ENCODE data around the gene RAD51B.

Gene RAD51B

GRCh38 chr14:68449561-68450181 is 630.1 kb downstream of the RAD51B start:
- Mint-ChIP-seq H3K9me3 (peaks cover 7% of the 10 kb centered on the region), H3K4me1 (ENCODE audit: low read depth) (no peaks in the 10 kb centered on the region), H3K4me3 (no peak overlapping the region), H3K27ac (no peak overlapping the region), H3K27me3 (no peaks in the 10 kb centered on the region), H3K36me3 (ENCODE audit: low read depth) (peaks cover 4% of the 10 kb centered on the region)

GRCh38 chr14:68450391-68451120 is 631.0 kb downstream of the RAD51B start:
- H3K4me3 Mint-ChIP-seq = no peak overlapping the region
- H3K9me3 Mint-ChIP-seq = peaks cover 14% of the 10 kb centered on the region
- no peaks in the 10 kb centered on the region for H3K27me3 Mint-ChIP-seq
- no peak overlapping the region for H3K27ac Mint-ChIP-seq
- H3K4me1 Mint-ChIP-seq (ENCODE audit: low read depth) = no peaks in the 10 kb centered on the region
- peaks cover 8% of the 10 kb centered on the region for H3K36me3 Mint-ChIP-seq (ENCODE audit: low read depth)

DNA sequence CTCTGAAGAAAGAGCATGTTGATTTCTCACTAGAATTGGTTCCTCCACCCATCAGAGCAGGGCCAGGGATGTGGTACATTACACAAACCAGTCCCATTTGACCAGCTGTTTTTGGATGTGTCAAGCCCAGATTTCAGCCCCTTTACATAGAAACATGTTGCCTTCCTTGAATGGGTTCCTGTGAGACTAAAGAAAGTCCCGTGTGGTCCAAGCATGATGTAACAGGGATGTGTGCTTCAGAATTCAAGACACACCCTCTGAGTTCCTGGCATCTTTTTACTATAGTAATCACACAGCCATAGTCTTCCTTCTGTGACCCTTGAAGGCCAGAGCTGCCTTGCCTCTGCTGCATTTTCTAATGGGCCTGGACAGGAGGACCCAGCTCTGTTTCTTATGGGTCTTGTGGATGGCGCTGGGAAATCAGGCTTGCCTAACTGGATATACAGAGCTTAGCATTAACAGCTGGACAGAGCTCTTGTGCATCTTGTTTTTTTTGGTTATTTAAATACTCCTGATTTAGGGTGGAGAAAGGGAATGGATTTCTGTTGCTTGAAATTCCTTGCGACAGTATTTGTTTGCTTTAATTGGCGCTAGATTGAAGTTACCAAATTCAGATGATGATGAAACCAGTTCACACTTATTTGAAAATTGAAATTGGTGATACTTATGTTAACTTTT is 632.3 kb downstream of the RAD51B start:
- H3K27me3 Mint-ChIP-seq = no peaks in the 10 kb centered on the region
- H3K4me1 Mint-ChIP-seq (ENCODE audit: low read depth) = no peaks in the 10 kb centered on the region
- peaks cover 20% of the 10 kb centered on the region for H3K9me3 Mint-ChIP-seq
- no peak overlapping the region for H3K4me3 Mint-ChIP-seq
- H3K27ac Mint-ChIP-seq = no peak overlapping the region
- H3K36me3 Mint-ChIP-seq (ENCODE audit: low read depth) = peaks cover 12% of the 10 kb centered on the region

- H3K4me3 Mint-ChIP-seq = no peak overlapping the region
- peaks cover 9% of the 10 kb centered on the region for H3K4me1 Mint-ChIP-seq (ENCODE audit: low read depth)
- peaks cover 20% of the 10 kb centered on the region for H3K9me3 Mint-ChIP-seq
- no peak overlapping the region for H3K27ac Mint-ChIP-seq
- peaks cover 12% of the 10 kb centered on the region for H3K36me3 Mint-ChIP-seq (ENCODE audit: low read depth)
- H3K27me3 Mint-ChIP-seq = no peaks in the 10 kb centered on the region
Observed at GRCh38 chr14:68458253-68458652, 638.7 kb downstream of the RAD51B start.

DNA sequence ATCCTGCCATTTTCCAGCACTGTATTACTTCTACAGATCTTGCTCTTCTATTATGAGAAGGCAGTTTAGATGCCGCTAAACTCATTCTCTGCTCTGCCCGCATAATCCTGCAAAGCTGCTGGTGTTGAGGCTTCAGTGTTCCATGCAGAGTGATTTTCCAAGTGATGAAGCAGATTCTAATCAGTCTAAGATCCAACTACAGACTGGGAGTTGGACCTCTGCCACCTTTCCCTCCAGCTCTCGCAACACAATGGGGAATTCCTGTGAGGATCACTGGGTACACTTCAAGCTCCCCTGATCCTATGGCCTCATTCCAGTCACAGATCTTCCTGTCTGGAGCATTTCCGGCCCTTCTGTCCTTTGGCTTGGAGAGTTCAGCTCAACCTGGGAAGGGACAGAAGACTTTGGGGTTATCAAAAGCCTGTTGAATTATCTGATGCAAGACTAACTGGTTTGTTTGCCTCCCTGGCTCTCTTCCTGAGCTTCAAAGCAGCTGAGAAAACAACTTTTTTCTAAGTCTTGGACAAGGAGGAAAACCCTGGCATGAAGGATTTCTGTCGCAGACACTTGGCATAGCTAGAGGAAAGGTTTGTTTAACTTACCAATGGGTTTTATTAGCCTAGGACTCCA is 639.4 kb downstream of the RAD51B start:
- Mint-ChIP-seq H3K9me3 (peaks cover 17% of the 10 kb centered on the region), H3K4me1 (ENCODE audit: low read depth) (peaks cover 13% of the 10 kb centered on the region), H3K27me3 (no peaks in the 10 kb centered on the region), H3K36me3 (ENCODE audit: low read depth) (peaks cover 9% of the 10 kb centered on the region), H3K27ac (no peak overlapping the region), H3K4me3 (no peak overlapping the region)

DNA sequence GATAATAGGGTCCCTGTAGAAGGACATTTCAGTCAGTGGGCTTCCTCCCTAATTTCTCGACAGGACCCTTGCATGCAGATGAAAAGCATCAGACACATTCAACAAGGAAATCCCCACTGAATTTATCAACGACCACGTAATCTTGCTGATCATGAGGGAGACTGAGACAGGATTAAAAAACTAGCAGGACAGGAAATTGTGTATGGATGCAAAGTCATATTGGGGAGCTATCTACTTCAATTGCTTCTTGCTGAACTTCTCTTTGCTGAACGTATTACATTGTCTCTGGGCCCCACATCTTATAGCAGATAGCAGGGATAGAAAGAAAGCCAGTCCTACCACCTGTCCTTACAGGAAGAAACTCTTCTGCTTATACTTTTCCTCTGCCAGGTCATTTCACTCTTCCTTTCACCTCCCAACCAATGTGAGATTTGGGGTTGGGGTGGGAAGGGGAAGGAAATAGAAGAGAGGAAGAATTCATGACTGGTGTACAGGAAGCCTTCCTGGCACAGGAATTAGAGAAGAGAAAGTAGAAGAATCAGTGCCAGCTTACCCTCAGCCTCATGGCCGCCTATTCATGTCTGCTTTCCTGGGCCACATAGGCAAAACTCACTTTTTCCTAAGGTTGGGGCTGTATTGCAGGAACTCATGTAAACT is 640.0 kb downstream of the RAD51B start:
- Mint-ChIP-seq H3K9me3 (peaks cover 13% of the 10 kb centered on the region), H3K4me3 (no peak overlapping the region), H3K36me3 (ENCODE audit: low read depth) (peaks cover 8% of the 10 kb centered on the region), H3K4me1 (ENCODE audit: low read depth) (peaks cover 19% of the 10 kb centered on the region), H3K27me3 (no peaks in the 10 kb centered on the region), H3K27ac (no peak overlapping the region)

GRCh38 chr14:68460541-68460940 is 641.0 kb downstream of the RAD51B start:
- Mint-ChIP-seq H3K36me3 (ENCODE audit: low read depth) (peaks cover 4% of the 10 kb centered on the region), H3K4me3 (no peak overlapping the region), H3K27me3 (no peaks in the 10 kb centered on the region), H3K4me1 (ENCODE audit: low read depth) (peaks cover 20% of the 10 kb centered on the region), H3K27ac (no peak overlapping the region), H3K9me3 (peaks cover 6% of the 10 kb centered on the region)

- peaks cover under 1% of the 10 kb centered on the region for H3K9me3 Mint-ChIP-seq
- H3K4me1 Mint-ChIP-seq (ENCODE audit: low read depth) = peaks cover 20% of the 10 kb centered on the region
- H3K36me3 Mint-ChIP-seq (ENCODE audit: low read depth) = no peaks in the 10 kb centered on the region
- no peaks in the 10 kb centered on the region for H3K27me3 Mint-ChIP-seq
- no peak overlapping the region for H3K4me3 Mint-ChIP-seq
- no peak overlapping the region for H3K27ac Mint-ChIP-seq
Observed at GRCh38 chr14:68461086-68461485, 641.5 kb downstream of the RAD51B start.

DNA sequence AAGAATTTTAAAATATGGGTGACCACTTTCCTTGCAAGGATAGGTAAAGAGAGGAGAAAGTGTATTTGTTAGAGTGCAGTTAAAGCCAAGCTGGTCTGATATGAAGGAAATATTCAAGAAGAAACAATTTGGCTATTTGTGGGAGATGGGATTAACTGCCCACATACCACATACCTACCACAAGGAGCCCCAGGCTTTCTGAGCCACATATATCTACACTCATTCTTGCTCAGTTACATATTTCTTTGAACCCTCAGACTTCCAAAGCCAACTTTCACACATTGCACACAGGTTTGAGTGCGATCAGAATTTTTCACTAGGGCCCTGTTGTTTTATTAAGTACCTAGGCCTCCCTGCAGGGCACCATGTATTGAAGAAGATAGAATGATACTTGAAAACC is 643.1 kb downstream of the RAD51B start:
- Mint-ChIP-seq H3K9me3 (no peaks in the 10 kb centered on the region), H3K4me1 (ENCODE audit: low read depth) (peaks cover 26% of the 10 kb centered on the region), H3K27me3 (no peaks in the 10 kb centered on the region), H3K27ac (no peak overlapping the region), H3K36me3 (ENCODE audit: low read depth) (no peaks in the 10 kb centered on the region), H3K4me3 (no peak overlapping the region)

DNA sequence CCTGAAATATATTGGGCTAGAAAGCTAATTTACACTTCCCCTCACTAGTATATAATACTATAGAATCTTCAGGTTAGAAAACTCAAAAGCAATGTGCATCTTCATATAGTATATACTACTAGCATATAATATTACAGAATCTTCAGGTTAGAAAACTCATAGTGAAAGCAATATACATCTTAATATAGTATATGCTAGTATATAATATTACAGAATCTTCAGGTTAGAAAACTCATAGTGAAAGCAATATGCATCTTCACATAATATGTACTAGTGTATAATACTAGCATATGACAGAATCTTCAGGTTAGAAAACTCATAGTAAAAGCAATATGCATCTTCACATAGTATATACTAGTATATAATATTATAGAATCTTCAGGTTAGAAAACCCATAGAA is 643.7 kb downstream of the RAD51B start:
- H3K36me3 Mint-ChIP-seq (ENCODE audit: low read depth) = no peaks in the 10 kb centered on the region
- H3K9me3 Mint-ChIP-seq = no peaks in the 10 kb centered on the region
- H3K4me1 Mint-ChIP-seq (ENCODE audit: low read depth) = peaks cover 32% of the 10 kb centered on the region
- no peaks in the 10 kb centered on the region for H3K27me3 Mint-ChIP-seq
- H3K4me3 Mint-ChIP-seq = no peak overlapping the region
- H3K27ac Mint-ChIP-seq = no peak overlapping the region

GRCh38 chr14:68463705-68464374 is 644.3 kb downstream of the RAD51B start:
- Mint-ChIP-seq H3K9me3 (no peaks in the 10 kb centered on the region), H3K27ac (no peak overlapping the region), H3K36me3 (ENCODE audit: low read depth) (no peaks in the 10 kb centered on the region), H3K27me3 (no peaks in the 10 kb centered on the region), H3K4me3 (no peak overlapping the region), H3K4me1 (ENCODE audit: low read depth) (peaks cover 37% of the 10 kb centered on the region)

GRCh38 chr14:68464711-68465110 is 645.1 kb downstream of the RAD51B start:
- H3K9me3 Mint-ChIP-seq = no peaks in the 10 kb centered on the region
- no peak overlapping the region for H3K4me3 Mint-ChIP-seq
- peaks cover 2% of the 10 kb centered on the region for H3K36me3 Mint-ChIP-seq (ENCODE audit: low read depth)
- peaks cover 39% of the 10 kb centered on the region for H3K4me1 Mint-ChIP-seq (ENCODE audit: low read depth)
- no peak overlapping the region for H3K27ac Mint-ChIP-seq
- H3K27me3 Mint-ChIP-seq = no peaks in the 10 kb centered on the region

GRCh38 chr14:68466491-68466977 is 647.0 kb downstream of the RAD51B start:
- H3K4me3 Mint-ChIP-seq = no peak overlapping the region
- H3K36me3 Mint-ChIP-seq (ENCODE audit: low read depth) = peaks cover 4% of the 10 kb centered on the region
- peaks cover 53% of the 10 kb centered on the region for H3K4me1 Mint-ChIP-seq (ENCODE audit: low read depth)
- H3K27ac Mint-ChIP-seq = no peak overlapping the region
- H3K27me3 Mint-ChIP-seq = no peaks in the 10 kb centered on the region
- no peaks in the 10 kb centered on the region for H3K9me3 Mint-ChIP-seq

DNA sequence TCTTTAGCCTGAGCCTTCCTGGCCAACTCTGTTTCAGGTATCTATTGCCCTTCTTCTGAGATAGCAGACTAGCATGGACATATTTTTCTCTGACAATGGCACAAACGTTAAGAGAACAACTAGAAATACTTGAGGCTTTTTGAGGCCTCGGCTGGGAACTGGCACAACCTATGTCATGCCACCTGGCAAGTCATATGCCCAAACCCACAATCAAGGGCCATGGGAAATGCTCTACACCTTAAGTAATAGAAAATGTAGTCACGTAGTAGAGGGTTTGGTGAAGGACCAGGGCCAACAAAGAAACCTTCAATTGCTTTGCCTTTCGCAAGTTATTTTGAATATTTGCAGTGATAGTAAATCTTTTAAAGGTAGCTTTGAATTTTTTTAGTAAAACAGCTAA is 647.8 kb downstream of the RAD51B start:
- Mint-ChIP-seq H3K4me3 (no peak overlapping the region), H3K9me3 (no peaks in the 10 kb centered on the region), H3K4me1 (ENCODE audit: low read depth) (peaks cover 62% of the 10 kb centered on the region), H3K27me3 (no peaks in the 10 kb centered on the region), H3K27ac (no peak overlapping the region), H3K36me3 (ENCODE audit: low read depth) (peaks cover 4% of the 10 kb centered on the region)

Measured in stimulated activated naive CD8-positive, alpha-beta T cell treated with anti-CD3 and anti-CD28 coated beads, Interleukin-15, Interleukin-2, amounts not matched to agents 100 ng/mL and 50 ng/mL, for 24 hours (primary cell).